ENCODE measurements around the gene DDR1.

GRCh38 chr6:30864325-30864724, 20.0 kb upstream of the DDR1 start:
- TF ChIP-seq, protein P1, sequence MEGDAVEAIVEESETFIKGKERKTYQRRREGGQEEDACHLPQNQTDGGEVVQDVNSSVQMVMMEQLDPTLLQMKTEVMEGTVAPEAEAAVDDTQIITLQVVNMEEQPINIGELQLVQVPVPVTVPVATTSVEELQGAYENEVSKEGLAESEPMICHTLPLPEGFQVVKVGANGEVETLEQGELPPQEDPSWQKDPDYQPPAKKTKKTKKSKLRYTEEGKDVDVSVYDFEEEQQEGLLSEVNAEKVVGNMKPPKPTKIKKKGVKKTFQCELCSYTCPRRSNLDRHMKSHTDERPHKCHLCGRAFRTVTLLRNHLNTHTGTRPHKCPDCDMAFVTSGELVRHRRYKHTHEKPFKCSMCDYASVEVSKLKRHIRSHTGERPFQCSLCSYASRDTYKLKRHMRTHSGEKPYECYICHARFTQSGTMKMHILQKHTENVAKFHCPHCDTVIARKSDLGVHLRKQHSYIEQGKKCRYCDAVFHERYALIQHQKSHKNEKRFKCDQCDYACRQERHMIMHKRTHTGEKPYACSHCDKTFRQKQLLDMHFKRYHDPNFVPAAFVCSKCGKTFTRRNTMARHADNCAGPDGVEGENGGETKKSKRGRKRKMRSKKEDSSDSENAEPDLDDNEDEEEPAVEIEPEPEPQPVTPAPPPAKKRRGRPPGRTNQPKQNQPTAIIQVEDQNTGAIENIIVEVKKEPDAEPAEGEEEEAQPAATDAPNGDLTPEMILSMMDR (IDR thresholded peaks at IDR 0.05), result no peak
- no peak for TF ChIP-seq POLR2A (IDR thresholded peaks at IDR 0.05)
